Common myeloid progenitor, CD34-positive (primary cell): ENCODE measurements around the gene ARL5A.

Source experiments
- CTCF ChIA-PET: fragments of 350-600 bp; sonication (Branson Sonifier 250); formaldehyde crosslinking; loops from one replicate; lab custom pipeline; 2021; ENCODE audit warnings: antibody characterized with exemption; lab: Charles Lee
- POLR2A ChIA-PET: fragments of 350-600 bp; sonication (Branson Sonifier 250); formaldehyde crosslinking; loops from one replicate; lab custom pipeline; 2021; ENCODE audit warnings: antibody characterized with exemption; lab: Charles Lee
- DNase-seq, 3 donors: peaks; one replicate each; pipeline versions ENCODE4 v3.0.0 to v3.0.0-alpha.2; 2013
- H3K27ac ChIP-seq, 2 experiments: 1 replicate in 1 of 2; 2 replicates in 1 of 2; pipeline ENCODE4 v1.7.0; 2013; ENCODE audit warnings: inconsistent platforms in 2 of 2, low read length in 2 of 2, mild to moderate bottlenecking in 2 of 2, low read depth in 1 of 2, moderate library complexity in 1 of 2; ENCODE audit not compliant: severe bottlenecking in 2 of 2, insufficient read depth in 1 of 2, poor library complexity in 1 of 2
- H3K27me3 ChIP-seq, 5 experiments: replicated peaks in 2 of 5; 1 replicate in 3 of 5; 2 replicates in 2 of 5; pipeline versions ENCODE4 v1.6.1 to v1.7.0; 2013; ENCODE audit warnings: low read length in 4 of 5, mild to moderate bottlenecking in 2 of 5, moderate library complexity in 2 of 5, inconsistent platforms in 1 of 5; ENCODE audit not compliant: insufficient read depth in 5 of 5, control insufficient read depth in 4 of 5
- H3K36me3 ChIP-seq, 4 experiments: 1 replicate in 2 of 4; 2 replicates in 2 of 4; pipeline versions ENCODE4 v1.6.1 to v1.7.0; 2013; ENCODE audit warnings: low read length in 3 of 4, control low read depth in 1 of 4, mild to moderate bottlenecking in 1 of 4; ENCODE audit not compliant: control insufficient read depth in 4 of 4, insufficient read depth in 4 of 4
- H3K4me1 ChIP-seq, 4 experiments: 1 replicate in 3 of 4; 2 replicates in 1 of 4; pipeline versions ENCODE4 v1.6.1 to v1.7.1; 2013; ENCODE audit warnings: low read length in 3 of 4, mild to moderate bottlenecking in 3 of 4, control low read depth in 1 of 4, inconsistent platforms in 1 of 4, moderate library complexity in 1 of 4; ENCODE audit not compliant: control insufficient read depth in 4 of 4, insufficient read depth in 4 of 4; ENCODE audit errors: control extremely low read depth in 1 of 4
- H3K4me3 ChIP-seq, 7 experiments: 1 replicate in 4 of 7; 2 replicates in 3 of 7; pipeline versions ENCODE4 v1.5.1 to v1.7.0; 2013; ENCODE audit warnings: mild to moderate bottlenecking in 7 of 7, low read length in 6 of 7, moderate library complexity in 6 of 7, inconsistent platforms in 2 of 7, low read depth in 2 of 7, control low read depth in 1 of 7; ENCODE audit not compliant: insufficient read depth in 4 of 7, control insufficient read depth in 1 of 7; ENCODE audit errors: extremely low read depth in 1 of 7
- H3K9me3 ChIP-seq, 5 experiments: 1 replicate in 4 of 5; 2 replicates in 1 of 5; pipeline versions ENCODE4 v1.6.1 to v1.7.1; 2013; ENCODE audit warnings: low read length in 4 of 5, mild to moderate bottlenecking in 2 of 5, inconsistent platforms in 1 of 5, low read depth in 1 of 5, moderate library complexity in 1 of 5; ENCODE audit not compliant: control insufficient read depth in 4 of 5, insufficient read depth in 2 of 5; ENCODE audit errors: control extremely low read depth in 1 of 5
- WGBS: methylation state at CpG from one replicate; pipeline ENCODE4 v1.1.5; 2013; ENCODE audit not compliant: insufficient coverage; 5-methylcytosine and 5-hydroxymethylcytosine counted together

The ARL5A gene

GRCh38 chr2:151770995-151771394, 57.2 kb downstream of the ARL5A start:
- POLR2A ChIA-PET: no interaction called here

GRCh38 chr2:151769606-151770005, 58.6 kb downstream of the ARL5A start:
- no peaks in the 10 kb centered on the region for H3K27me3 ChIP-seq
- ChIA-PET POLR2A (no interaction called here), CTCF (no interaction called here)
- no CpG with 5 or more reads among the region's 1 CpG for WGBS
- DNase-seq: no peak
- H3K4me1 ChIP-seq: peaks cover 0 to 17% (median 4%) of the 10 kb centered on the region in 4 experiments
- no peak overlapping the region for H3K27ac ChIP-seq
- H3K36me3 ChIP-seq: no peaks in the 10 kb centered on the region
- no peak overlapping the region for H3K4me3 ChIP-seq
- H3K9me3 ChIP-seq: no peaks in the 10 kb centered on the region

More at GRCh38 chr2:151770995-151771394, 57.2 kb downstream of the ARL5A start:
- Histone ChIP-seq H3K27ac (no peak overlapping the region), H3K4me1 (peaks cover 0 to 14% (median 2%) of the 10 kb centered on the region in 4 experiments), H3K27me3 (no peaks in the 10 kb centered on the region), H3K9me3 (no peaks in the 10 kb centered on the region), H3K4me3 (no peak overlapping the region), H3K36me3 (peaks cover 0 to 5% (median 1%) of the 10 kb centered on the region in 4 experiments)
- WGBS: no CpG with 5 or more reads among the region's 2 CpGs
- DNase-seq: no peak
- CTCF ChIA-PET: no interaction called here

GRCh38 chr2:151767536-151767935, 60.7 kb downstream of the ARL5A start:
- peak overlapping the region in 1 of 2 experiments; percentile 54 for H3K27ac ChIP-seq
- H3K36me3 ChIP-seq: no peaks in the 10 kb centered on the region
- no peaks in the 10 kb centered on the region for H3K9me3 ChIP-seq
- CTCF ChIA-PET: no interaction called here
- 94% methylated on average over 2 of the region's 2 CpGs for WGBS
- POLR2A ChIA-PET: no interaction called here
- no peak overlapping the region for H3K4me3 ChIP-seq
- DNase-seq: no peak
- H3K27me3 ChIP-seq: no peaks in the 10 kb centered on the region
- H3K4me1 ChIP-seq: peaks cover 0 to 22% (median 4%) of the 10 kb centered on the region in 4 experiments

GRCh38 chr2:151766437-151767153, 61.6 kb downstream of the ARL5A start:
- 88% methylated on average over 3 of the region's 4 CpGs for WGBS
- ChIA-PET POLR2A (no interaction called here), CTCF (no interaction called here)
- no peak overlapping the region for H3K4me3 ChIP-seq
- DNase-seq: peak in 1 of 3 donors; percentile 6
- peak overlapping the region in 1 of 2 experiments; percentile 62 for H3K27ac ChIP-seq
- H3K27me3 ChIP-seq: no peaks in the 10 kb centered on the region
- no peaks in the 10 kb centered on the region for H3K36me3 ChIP-seq
- H3K9me3 ChIP-seq: no peaks in the 10 kb centered on the region
- H3K4me1 ChIP-seq: peaks cover 0 to 22% (median 4%) of the 10 kb centered on the region in 4 experiments

- ChIA-PET CTCF (no interaction called here), POLR2A (no interaction called here)
- H3K4me1 ChIP-seq: peaks cover 0 to 22% (median 4%) of the 10 kb centered on the region in 4 experiments
- H3K36me3 ChIP-seq: no peaks in the 10 kb centered on the region
- peak overlapping the region in 1 of 2 experiments; percentile 62 for H3K27ac ChIP-seq
- no peaks in the 10 kb centered on the region for H3K9me3 ChIP-seq
- no peak for DNase-seq
- WGBS: 91% methylated on average over 8 of the region's 10 CpGs
- H3K4me3 ChIP-seq: no peak overlapping the region
- no peaks in the 10 kb centered on the region for H3K27me3 ChIP-seq
Measured at GRCh38 chr2:151765760-151766410, 62.3 kb downstream of the ARL5A start.

- WGBS: 30% methylated on average over 2 of the region's 3 CpGs
- no peak for DNase-seq
- no peak overlapping the region for H3K4me3 ChIP-seq
- H3K4me1 ChIP-seq: peaks cover 0 to 22% (median 4%) of the 10 kb centered on the region in 4 experiments
- no peaks in the 10 kb centered on the region for H3K27me3 ChIP-seq
- no peak overlapping the region for H3K27ac ChIP-seq
- no peaks in the 10 kb centered on the region for H3K9me3 ChIP-seq
- H3K36me3 ChIP-seq: no peaks in the 10 kb centered on the region
- ChIA-PET POLR2A (no interaction called here), CTCF (no interaction called here)
Measured at GRCh38 chr2:151762694-151763093, 65.5 kb downstream of the ARL5A start.

- DNase-seq: no peak
Measured at GRCh38 chr2:151761687-151762086, 66.5 kb downstream of the ARL5A start.

More at GRCh38 chr2:151761687-151762086, 66.5 kb downstream of the ARL5A start:
- H3K36me3 ChIP-seq: no peaks in the 10 kb centered on the region
- no peaks in the 10 kb centered on the region for H3K9me3 ChIP-seq
- H3K27ac ChIP-seq: no peak overlapping the region
- no peaks in the 10 kb centered on the region for H3K27me3 ChIP-seq
- H3K4me3 ChIP-seq: no peak overlapping the region
- CTCF ChIA-PET: no interaction called here
- POLR2A ChIA-PET: no interaction called here
- peaks cover 0 to 13% (median 4%) of the 10 kb centered on the region in 4 experiments for H3K4me1 ChIP-seq
